K562 (cell line): Measurements from ENCODE around the gene KIAA0825. TPM values are rescaled to one million over a fixed set of nuclear protein-coding genes. Genes with fewer than 3 reads are reported as not detected.
"Not testable (repeated sequence)": the region's sequence is repeated elsewhere in the genome, so short reads cannot be mapped to it uniquely, and the experiment has no call there.

Experiments used
- ATAC-seq: fragments of 200-7000 bp; cut with Tn5 transposase; 3 replicates; pipeline ENCODE4 v1.9.1; 2020; ENCODE audit warnings: moderate library complexity
- BruUV-seq: library from RNA; stranded (reverse); fragments of 400-500 nt; replicated peaks from 2 replicates; lab custom pipeline; 2021; lab: Mats Ljungman, UMichigan
- CTCF ChIA-PET: fragments of 300-600 bp; formaldehyde crosslinking; extraction: SDS; loops from one replicate; lab custom pipeline; 2021; ENCODE audit warnings: low intra/inter-chr PET ratio; lab: Yijun Ruan, JAX
- POLR2A ChIA-PET: fragments of 300-600, 350-650 bp; sonication (Branson Sonifier 250); formaldehyde crosslinking; extraction: SDS; loops from one replicate; lab custom pipeline; 2021; ENCODE audit warnings: antibody characterized with exemption, inconsistent platforms; lab: Yijun Ruan, JAX
- DNase-seq, 4 experiments: peaks; one replicate each; pipeline versions ENCODE4 v3.0.0 to v3.0.0-alpha.2; 2011 to 2018; ENCODE audit warnings: low spot score in 3 of 4, mixed read lengths in 3 of 4; ENCODE audit errors: extremely low read depth in 1 of 4
- FAIRE-seq: peaks from 2 replicates; lab custom pipeline; 2011; peaks lifted over from hg19 to GRCh38; lab: Jason Lieb, UNC
- H2AFZ ChIP-seq: 2 replicates; pipeline ENCODE4 v1.6.0; 2011; ENCODE audit warnings: low read depth, low read length, control low read depth, inconsistent platforms
- H3K27ac ChIP-seq: fragments of 200-600 bp; 3 replicates; pipeline ENCODE4 v1.8.0; 2011; ENCODE audit warnings: low read depth, mild to moderate bottlenecking, control low read depth, inconsistent platforms, low read length, moderate library complexity, mixed read lengths; ENCODE audit errors: extremely low read depth
- H3K27me3 ChIP-seq, 2 experiments: fragments of 300-600 bp in 1 of 2; 2 replicates in 1 of 2; 3 replicates in 1 of 2; pipeline versions ENCODE4 v1.6.0 to v1.8.0; 2011; ENCODE audit warnings: inconsistent platforms in 2 of 2, low read length in 2 of 2, mild to moderate bottlenecking in 1 of 2, mixed read lengths in 1 of 2, moderate library complexity in 1 of 2; ENCODE audit not compliant: control insufficient read depth in 2 of 2, insufficient read depth in 2 of 2
- H3K36me3 ChIP-seq: fragments of 300-600 bp; 3 replicates; pipeline ENCODE4 v1.8.0; 2011; ENCODE audit warnings: mild to moderate bottlenecking, low read length, inconsistent platforms; ENCODE audit not compliant: control insufficient read depth, insufficient read depth
- H3K4me1 ChIP-seq, 2 experiments: fragments of 200-600 bp in 1 of 2; replicated peaks in 1 of 2; 2 replicates in 1 of 2; 3 replicates in 1 of 2; pipeline versions ENCODE4 v1.5.1 to v1.8.0; 2011; ENCODE audit warnings: inconsistent platforms in 2 of 2, low read length in 2 of 2, mild to moderate bottlenecking in 1 of 2, mixed read lengths in 1 of 2, moderate library complexity in 1 of 2; ENCODE audit not compliant: control insufficient read depth in 2 of 2, insufficient read depth in 2 of 2
- H3K4me2 ChIP-seq: 2 replicates; pipeline ENCODE4 v1.6.1; 2011; ENCODE audit warnings: low read length, control low read depth, inconsistent platforms, mixed read lengths; ENCODE audit not compliant: insufficient read depth
- H3K4me3 ChIP-seq: fragments of 200-600 bp; sonication (generic), shearing (Covaris generic); 2 replicates; pipeline ENCODE4 v1.5.1; 2016; ENCODE audit warnings: control low read depth, inconsistent platforms
- H3K79me2 ChIP-seq: fragments of 200-600 bp; 3 replicates; pipeline ENCODE4 v1.8.0; 2011; ENCODE audit warnings: low read length, inconsistent platforms; ENCODE audit not compliant: control insufficient read depth, insufficient read depth
- H3K9ac ChIP-seq, 2 experiments: 2 replicates each; pipeline versions ENCODE4 v1.6.0 to v1.6.1; 2011; ENCODE audit warnings: low read depth in 2 of 2, low read length in 2 of 2, control low read depth in 1 of 2, inconsistent platforms in 1 of 2, mild to moderate bottlenecking in 1 of 2, mixed read lengths in 1 of 2; ENCODE audit not compliant: insufficient read depth in 1 of 2
- H3K9me1 ChIP-seq: one replicate; pipeline ENCODE4 v1.6.0; 2011; ENCODE audit warnings: inconsistent platforms, mild to moderate bottlenecking, low read length, moderate library complexity; ENCODE audit not compliant: control insufficient read depth, insufficient read depth
- H3K9me3 ChIP-seq: replicated peaks from 2 replicates; pipeline ENCODE4 v1.5.1; 2011; ENCODE audit warnings: low read depth, low read length, inconsistent platforms; ENCODE audit not compliant: control insufficient read depth, insufficient read depth
- H4K20me1 ChIP-seq: replicated peaks from 2 replicates; pipeline ENCODE4 v1.6.1; 2011; ENCODE audit warnings: low read length, inconsistent platforms, mixed read lengths; ENCODE audit not compliant: control insufficient read depth, insufficient read depth
- MECOM ChIP-seq: fragments of 250-450 bp; sonication (Bioruptor Pico); IDR thresholded peaks from 2 replicates; pipeline ENCODE4 v1.8.0; 2022; ENCODE audit warnings: inconsistent platforms
- PYGO2 ChIP-seq: fragments of 450-650 bp; IDR thresholded peaks from 2 replicates; pipeline ENCODE4 v1.6.1; 2016; ENCODE audit warnings: mild to moderate bottlenecking, missing genetic modification characterization, moderate library complexity, missing compliant biosample characterization
- RBM22 ChIP-seq: fragments of 200-400 bp; formaldehyde crosslinking; IDR thresholded peaks from 2 replicates; pipeline ENCODE4 v1.6.1; 2018; ENCODE audit warnings: low read length, low read depth; ENCODE audit not compliant: poor library complexity, severe bottlenecking
- TRIM24 ChIP-seq, 2 experiments: fragments of 450-650 bp; IDR thresholded peaks; 2 replicates each; pipeline ENCODE4 v1.6.1; 2016
- ZNF311 ChIP-seq: fragments of 250-450 bp; sonication (Bioruptor Pico); IDR thresholded peaks from 2 replicates; pipeline ENCODE4 v1.4.0; 2020; ENCODE audit warnings: mild to moderate bottlenecking, moderate library complexity
- WGBS: fragments of 100-300 bp; shearing (Covaris generic); methylation state at CpG from one replicate; pipeline ENCODE4 v1.1.6; 2016; ENCODE audit warnings: low coverage, mixed read lengths; ENCODE audit not compliant: insufficient coverage; ENCODE audit errors: missing lambda C conversion rate; 5-methylcytosine and 5-hydroxymethylcytosine counted together
- in situ Hi-C: fragments of 300-500 bp; cut with MboI; formaldehyde crosslinking; loops from 4 replicates; pipeline ENCODE4 v1.15.0; 2018; ENCODE audit warnings: inconsistent platforms, mixed read lengths
- intact Hi-C: fragments of 100-400 bp; cut with micrococcal nuclease; formaldehyde crosslinking; loops from 2 replicates; pipeline ENCODE4 v1.14.2; 2022
- polyA plus RNA-seq, 8 experiments: library from polyadenylated mRNA; depleted of rRNA in 4 of 8; stranded (reverse) in 5 of 8; unstranded in 3 of 8; fragments of >200 nt; fragmentation: Nextera tagmentation in 2 of 8; fragmentation: Illumina TruSeq in 1 of 8; extraction: Ambion mirVana in 2 of 8; extraction: Trizol in 1 of 8; gene quantifications; 2 replicates each; pipeline versions ENCODE4 v1.2.1 to v1.2.3, GENCODE V29; 2011 to 2014; ENCODE audit warnings: inconsistent platforms in 1 of 8, missing spikeins in 1 of 8
- total RNA-seq, 7 experiments: library from RNA; depleted of rRNA in 6 of 7; stranded (reverse); fragments of >200 nt in 6 of 7; fragmentation: Illumina TruSeq in 2 of 7; extraction: Trizol in 2 of 7; gene quantifications; 2 replicates each; pipeline versions ENCODE4 v1.2.1 to v1.2.3, GENCODE V29; 2011 to 2021; ENCODE audit warnings: low replicate concordance in 1 of 7
- TF ChIP-seq, protein P1 (sequence below): sonication (generic); formaldehyde crosslinking; IDR thresholded peaks from 2 replicates; pipeline ENCODE4 v1.8.0; 2023; ENCODE audit warnings: mild to moderate bottlenecking, missing genetic modification reagents

KIAA0825 gene
- total and polyA plus RNA-seq, 9 of the 15 experiments (the other 6 are each of a cell fraction or from before 2014, with no cell fraction given): 0.05 to 0.36 (median 0.16) TPM; not detected in 1

- H3K4me2 ChIP-seq: not testable (repeated sequence)
These were observed 45.1 kb downstream of the KIAA0825 start for GRCh38 chr5:94573349-94573748.

DNA sequence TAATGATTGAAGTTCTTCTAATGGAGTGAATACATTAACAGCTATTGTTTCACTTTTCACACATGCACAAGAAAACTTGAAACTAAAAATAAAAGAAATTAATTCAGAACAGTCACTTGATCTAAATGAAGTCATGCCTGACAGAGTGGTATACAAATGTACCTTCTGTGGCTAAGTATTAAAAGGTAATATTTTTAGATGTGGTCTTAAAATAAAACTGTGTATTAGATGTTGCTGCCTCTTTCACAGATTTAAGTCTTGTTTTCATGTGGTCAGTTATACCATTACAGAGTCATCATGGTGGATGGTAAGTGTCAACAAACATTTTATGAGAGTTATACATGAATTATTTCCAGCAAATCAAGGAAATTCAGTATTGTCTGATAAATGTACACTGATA, 47.0 kb downstream of the KIAA0825 start:
- Histone ChIP-seq H3K79me2 (no peaks in the 10 kb centered on the region), H4K20me1 (no peaks in the 10 kb centered on the region), H3K4me1 (no peaks in the 10 kb centered on the region), H3K9me1 (no peaks in the 10 kb centered on the region), H2AFZ (no peak overlapping the region), H3K27me3 (no peaks in the 10 kb centered on the region), H3K4me3 (no peak overlapping the region), H3K9me3 (no peaks in the 10 kb centered on the region), H3K4me2 (no peak overlapping the region), H3K9ac (no peak overlapping the region), H3K36me3 (no peaks in the 10 kb centered on the region), H3K27ac (no peak overlapping the region)
- CTCF ChIA-PET: no interaction called here
- in situ Hi-C loops: no loop called here
- no TSS peak for BruUV-seq
- FAIRE-seq (no peak), DNase-seq (no peak), ATAC-seq (no peak)
- intact Hi-C loops: no loop called here
- POLR2A ChIA-PET: no interaction called here
- TF ChIP-seq PYGO2 (tag) (no peak), RBM22 (no peak), MECOM (CRISPR knock-in tag) (no peak), TRIM24 (IDR thresholded peaks at IDR 0.05) (no peak), ZNF311 (no peak)
- TF ChIP-seq, protein P1, sequence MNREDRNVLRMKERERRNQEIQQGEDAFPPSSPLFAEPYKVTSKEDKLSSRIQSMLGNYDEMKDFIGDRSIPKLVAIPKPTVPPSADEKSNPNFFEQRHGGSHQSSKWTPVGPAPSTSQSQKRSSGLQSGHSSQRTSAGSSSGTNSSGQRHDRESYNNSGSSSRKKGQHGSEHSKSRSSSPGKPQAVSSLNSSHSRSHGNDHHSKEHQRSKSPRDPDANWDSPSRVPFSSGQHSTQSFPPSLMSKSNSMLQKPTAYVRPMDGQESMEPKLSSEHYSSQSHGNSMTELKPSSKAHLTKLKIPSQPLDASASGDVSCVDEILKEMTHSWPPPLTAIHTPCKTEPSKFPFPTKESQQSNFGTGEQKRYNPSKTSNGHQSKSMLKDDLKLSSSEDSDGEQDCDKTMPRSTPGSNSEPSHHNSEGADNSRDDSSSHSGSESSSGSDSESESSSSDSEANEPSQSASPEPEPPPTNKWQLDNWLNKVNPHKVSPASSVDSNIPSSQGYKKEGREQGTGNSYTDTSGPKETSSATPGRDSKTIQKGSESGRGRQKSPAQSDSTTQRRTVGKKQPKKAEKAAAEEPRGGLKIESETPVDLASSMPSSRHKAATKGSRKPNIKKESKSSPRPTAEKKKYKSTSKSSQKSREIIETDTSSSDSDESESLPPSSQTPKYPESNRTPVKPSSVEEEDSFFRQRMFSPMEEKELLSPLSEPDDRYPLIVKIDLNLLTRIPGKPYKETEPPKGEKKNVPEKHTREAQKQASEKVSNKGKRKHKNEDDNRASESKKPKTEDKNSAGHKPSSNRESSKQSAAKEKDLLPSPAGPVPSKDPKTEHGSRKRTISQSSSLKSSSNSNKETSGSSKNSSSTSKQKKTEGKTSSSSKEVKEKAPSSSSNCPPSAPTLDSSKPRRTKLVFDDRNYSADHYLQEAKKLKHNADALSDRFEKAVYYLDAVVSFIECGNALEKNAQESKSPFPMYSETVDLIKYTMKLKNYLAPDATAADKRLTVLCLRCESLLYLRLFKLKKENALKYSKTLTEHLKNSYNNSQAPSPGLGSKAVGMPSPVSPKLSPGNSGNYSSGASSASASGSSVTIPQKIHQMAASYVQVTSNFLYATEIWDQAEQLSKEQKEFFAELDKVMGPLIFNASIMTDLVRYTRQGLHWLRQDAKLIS (CRISPR knock-in tag): no peak

More at GRCh38 chr5:94573349-94573748, 45.1 kb downstream of the KIAA0825 start:
- H4K20me1 ChIP-seq, H3K9me1 ChIP-seq, POLR2A ChIA-PET, H3K27me3 ChIP-seq, ATAC-seq, intact Hi-C loops, H3K4me1 ChIP-seq, H3K27ac ChIP-seq, DNase-seq, H3K36me3 ChIP-seq, H3K9me3 ChIP-seq, FAIRE-seq, in situ Hi-C loops, H3K9ac ChIP-seq, H2AFZ ChIP-seq, H3K4me3 ChIP-seq, H3K79me2 ChIP-seq, CTCF ChIA-PET, BruUV-seq: not testable (repeated sequence)
- 7% methylated on average over 1 of the region's 1 CpG for WGBS
